Globus pallidus (tissue), 1 donor: ENCODE data around the gene SNX5.

ENCODE experiments used
- DNase-seq: peaks from one replicate; pipeline ENCODE4 v3.0.0-alpha.2; 2015; ENCODE audit warnings: low spot score

SNX5 gene

DNA sequence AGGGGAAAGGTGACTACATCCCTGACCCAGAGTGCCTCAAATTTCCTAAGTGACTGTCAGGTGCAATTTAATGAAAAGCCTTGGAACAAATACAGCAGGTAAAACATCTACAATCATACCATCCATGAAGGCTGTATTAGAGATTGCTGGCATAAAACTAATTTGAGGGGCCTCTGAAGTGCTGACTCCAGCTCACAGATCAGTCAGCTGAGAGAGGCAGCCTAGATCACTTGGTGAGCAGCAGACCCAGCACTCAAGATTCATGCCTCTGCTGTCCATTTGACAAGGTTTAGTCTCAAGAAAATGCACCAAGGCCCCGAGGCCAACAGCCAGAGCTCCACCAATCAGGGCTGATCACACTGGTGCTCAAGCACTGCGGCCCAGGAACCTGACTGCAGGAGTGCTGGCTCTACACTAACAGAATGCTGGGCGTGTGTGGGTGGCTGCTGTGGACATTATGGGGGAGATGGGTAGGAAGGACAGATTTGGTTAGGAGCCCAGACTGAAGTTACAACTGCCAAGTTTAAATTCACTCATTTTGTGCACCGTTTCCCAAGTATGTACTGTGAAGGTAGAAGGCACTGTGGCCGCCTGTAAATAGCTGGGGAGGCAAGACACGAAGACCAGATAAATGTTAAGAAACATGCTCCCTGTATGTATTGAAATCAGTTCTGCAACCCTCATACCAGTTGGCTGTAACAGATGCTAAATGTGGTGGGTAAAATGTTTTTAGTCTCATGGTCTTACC is 28.2 kb downstream of the SNX5 start:
- DNase-seq = no peak

DNA sequence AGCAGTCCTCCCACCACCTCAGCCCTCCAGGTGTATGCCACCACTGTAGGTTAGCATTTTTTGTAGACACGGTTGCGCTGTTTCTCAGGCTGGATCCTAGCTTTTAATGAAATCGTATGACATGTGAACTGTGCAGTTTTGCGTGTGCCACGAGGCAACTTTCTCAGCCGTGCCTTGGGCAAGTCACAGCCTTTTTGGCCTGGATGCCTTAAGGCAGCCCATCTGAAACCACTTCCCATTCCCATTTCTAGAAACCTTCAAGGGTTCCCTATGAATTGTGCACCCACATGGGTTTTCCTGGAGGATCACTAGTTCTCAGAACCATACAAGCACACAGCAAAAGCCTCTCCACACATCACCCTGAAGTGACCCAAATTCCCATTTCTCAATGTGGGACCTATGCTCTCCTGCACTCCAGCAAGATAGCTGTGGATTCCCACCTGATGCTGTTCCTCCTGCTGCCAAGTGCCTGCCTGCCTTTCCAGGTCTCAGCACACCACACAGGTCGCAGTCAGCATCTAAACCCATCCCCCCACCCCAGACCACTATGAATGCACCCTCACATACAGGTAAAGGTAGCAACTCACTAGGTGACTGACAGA is 28.9 kb downstream of the SNX5 start:
- no peak for DNase-seq

DNA sequence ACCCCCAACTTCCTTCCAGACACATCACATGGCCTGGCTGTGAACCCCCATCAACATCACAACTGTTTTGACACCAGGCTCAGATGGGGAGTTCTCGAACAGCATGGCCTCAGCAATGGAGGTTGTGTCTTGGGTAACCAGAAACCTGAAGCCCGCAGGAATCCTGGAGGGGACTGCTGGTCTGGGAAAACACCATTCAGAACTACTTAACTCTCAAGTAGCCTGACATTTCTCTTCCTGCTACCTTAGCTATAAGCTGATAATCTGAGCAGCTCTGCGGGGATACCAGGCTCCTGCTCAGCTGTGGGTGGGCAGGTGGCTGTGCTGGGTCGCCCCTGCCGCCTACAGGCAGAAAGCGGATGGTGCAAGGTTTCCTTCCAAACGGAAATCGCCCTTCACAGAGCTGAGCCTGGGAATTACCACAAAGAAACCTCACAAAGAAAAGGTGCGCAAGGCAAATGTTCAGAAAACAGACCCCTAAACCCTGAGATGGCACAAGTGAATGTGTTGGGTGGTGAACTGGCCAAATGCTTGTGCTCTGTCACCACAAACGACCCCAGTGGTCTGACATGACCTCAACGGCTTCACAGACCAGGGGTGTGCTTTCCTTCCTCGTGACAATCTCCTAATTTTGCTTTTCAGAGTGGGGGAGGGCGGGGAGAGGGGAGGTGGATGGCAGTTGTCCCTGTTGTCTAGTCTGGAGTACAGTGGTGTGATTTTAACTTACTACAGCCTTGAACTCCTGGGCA is 29.5 kb downstream of the SNX5 start:
- peak; percentile 54 for DNase-seq

DNA sequence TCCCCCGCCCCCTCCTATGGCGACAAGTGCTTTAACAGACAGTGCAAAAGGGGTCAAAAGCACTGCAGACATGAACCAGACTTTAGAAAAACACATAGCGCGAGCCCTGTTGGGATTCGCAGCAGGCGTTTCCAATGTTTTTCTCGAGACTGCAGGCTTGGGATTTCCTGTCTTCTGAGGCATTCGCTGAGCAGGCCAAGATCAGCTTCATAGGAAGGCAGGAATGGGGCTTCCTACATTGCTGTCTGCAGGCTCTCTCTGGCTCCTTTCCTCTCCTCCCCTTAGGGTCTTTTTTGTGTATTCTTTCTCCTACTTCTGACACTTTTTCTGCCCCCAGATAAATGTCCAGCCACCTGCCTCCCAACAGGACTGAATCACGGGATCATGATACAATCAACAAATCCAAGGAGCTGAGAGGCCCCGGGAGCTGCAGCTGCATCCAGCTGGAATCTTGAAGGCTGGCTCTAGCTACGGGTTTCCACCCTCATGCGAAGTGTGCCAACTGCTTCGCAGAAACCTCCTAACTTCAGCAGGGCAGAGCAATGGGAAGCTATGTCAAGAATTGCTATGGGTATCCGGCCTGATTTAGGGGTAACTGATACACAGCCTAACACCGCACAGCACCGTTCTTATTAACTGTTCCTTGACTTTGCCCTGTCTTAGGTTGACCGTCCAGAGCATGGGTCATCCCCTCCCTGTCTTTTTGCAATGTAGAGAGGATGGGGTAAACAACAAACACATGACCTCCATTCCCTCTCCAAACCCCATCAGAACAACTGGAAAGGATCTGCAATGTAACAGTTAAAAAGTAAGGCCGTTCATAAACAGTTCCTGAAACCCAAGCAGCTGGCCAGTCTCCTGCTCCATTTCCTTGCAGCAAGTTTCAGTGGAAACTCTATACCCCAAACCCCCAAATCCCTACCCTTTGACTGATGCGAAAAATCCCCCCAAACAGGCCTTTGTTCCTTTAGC is 31.5 kb downstream of the SNX5 start:
- no peak for DNase-seq

DNA sequence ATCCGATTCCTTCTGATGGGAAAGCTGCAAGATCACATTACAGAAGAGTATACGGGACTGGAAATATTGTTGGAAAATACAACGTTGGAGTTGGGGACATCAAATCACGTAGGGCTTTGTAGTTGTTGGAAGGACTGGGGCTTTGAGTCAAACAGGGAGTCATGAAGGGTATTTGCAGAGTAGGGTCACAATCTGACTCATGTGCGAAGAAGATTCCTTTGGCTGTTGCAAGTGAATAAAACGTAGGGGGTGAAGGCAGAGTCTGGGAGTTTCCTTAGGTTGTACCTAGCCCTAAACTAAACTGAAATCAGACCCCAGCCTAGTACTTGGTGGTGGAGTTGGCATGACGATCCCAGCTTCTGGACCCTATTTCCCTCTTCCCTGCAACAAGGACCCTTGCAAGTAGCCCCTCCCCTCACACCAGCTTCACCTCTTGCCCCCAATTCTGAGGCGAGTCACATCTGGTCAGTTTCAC is 32.3 kb downstream of the SNX5 start:
- no peak for DNase-seq

DNA sequence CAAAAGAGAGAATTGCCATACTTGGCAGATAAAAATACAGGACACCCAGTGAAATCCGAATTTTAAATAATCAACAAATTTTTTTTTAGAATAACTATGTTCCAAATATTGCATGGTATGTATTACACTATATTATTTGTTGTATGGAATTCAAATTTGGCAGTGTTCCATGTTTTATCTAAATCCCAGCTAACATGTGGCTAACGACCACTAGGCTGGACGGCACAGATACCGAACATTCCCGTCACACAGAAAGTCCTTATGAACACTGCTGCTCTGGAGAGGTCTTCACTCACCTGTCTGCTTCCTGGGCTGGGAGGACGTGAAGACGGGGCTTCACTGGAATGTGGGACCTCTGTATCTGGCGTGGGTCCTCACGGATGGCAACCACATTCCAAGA is 32.8 kb downstream of the SNX5 start:
- DNase-seq = no peak

DNA sequence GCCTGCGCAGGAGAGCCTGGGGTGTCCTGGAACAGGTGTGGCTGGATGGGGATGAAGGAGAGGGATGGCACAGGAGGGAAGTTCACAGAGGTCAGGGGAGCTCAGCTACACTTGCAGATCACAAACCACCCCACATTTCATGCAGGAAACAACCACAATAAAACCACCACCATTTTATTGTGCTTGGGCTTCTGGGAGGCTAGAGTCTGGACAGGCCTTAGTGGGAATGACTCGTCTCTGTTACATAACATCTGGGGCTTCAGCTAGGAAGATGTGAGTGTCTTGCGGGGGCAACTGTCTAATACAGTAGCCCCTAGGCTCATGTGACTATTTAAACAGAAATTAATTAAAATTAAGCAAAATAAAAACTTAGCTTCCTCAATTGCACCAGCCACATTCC is 33.4 kb downstream of the SNX5 start:
- no peak for DNase-seq

DNA sequence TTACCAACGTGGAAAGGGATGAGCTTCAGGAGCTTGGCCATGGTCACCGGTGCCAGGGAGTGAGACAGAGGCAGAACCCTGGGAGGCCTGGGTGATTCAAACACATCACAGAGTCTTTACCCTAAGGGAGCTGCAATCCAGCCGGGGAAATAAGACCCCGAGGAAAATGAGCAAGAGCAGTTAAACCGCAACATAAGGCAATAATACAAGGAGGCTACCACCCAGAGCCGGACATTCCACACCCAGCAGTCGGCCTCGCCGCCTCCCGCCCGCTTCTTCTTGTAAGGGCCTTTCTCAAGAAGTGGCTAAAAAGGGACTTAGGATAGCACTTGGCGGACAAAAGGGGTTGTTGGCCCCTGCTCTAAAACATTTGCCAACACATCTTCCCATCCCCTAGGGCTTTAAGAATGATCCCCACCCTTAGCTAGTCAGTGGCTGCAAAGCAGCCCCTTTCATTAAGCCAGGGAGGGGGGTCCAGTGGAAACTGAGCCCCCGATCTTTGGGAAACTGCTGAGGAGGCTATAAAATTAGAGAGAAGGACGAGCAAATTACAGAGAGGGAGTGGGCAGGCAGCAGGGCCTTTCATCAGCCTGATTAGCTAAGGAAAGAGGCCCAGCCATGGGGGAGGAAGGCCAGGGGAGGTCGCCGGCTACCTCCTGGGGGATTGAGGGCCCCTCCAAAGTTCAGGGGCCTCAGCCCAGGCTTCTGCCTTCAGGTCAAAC is 34.3 kb downstream of the SNX5 start:
- no peak for DNase-seq

DNA sequence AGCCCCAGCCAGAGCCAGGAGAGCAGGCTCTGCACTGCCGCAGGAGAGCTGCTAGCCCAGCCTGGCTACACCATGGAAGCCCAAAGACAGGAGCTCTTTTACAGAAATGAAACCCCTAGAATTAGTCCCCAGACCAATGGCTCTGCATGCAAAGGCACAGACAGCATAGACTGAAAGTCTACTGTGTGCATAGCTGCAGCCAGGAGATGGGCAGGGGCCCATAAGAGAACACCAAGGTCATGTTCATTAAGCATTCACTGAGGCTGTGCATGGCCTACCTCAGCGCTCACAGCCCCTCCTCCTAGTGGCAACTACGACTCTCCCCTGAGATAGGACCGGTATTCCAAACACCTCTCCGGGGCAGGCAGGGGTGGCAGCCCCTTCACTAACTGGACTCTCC is 34.9 kb downstream of the SNX5 start:
- no peak for DNase-seq

DNA sequence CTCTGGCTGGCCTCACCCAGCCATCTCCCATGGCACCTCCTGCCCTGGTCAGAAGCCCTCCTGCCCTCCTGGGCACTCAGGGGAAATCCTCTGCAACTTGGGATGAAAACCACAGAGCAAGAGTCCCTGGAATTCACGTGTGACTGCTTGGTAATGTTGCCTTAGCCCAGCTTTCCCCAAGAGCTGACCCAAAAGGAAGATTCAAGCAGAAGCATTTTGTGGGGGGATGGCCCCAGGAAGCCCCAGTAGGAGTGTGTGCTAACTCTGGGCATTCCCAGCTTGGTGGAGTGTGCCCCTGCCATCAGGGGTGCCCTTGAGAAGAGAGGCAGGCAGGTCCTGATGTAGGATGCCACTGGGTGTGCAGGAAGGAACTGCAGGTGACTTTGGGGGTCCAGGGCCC is 35.5 kb downstream of the SNX5 start:
- no peak for DNase-seq

DNA sequence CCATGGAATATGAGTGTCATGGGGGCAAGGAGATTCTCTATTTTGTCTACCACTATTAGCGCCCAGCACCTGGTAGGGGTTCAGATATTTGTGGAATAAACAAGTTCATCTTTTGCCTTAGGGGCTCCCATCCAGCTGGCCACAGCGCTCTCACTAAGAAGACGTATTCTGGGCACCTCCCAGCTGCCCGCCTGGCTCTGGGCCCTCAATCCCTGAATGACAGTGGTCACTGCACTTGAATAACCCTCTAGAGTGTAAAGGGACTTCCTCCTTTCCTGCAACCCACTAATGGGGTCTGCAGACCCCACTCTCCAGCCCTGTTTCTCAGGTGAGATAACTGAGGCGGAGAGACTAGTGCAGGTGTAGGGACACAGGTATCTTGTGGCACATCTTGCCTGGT is 36.2 kb downstream of the SNX5 start:
- DNase-seq = peak; percentile 15

DNA sequence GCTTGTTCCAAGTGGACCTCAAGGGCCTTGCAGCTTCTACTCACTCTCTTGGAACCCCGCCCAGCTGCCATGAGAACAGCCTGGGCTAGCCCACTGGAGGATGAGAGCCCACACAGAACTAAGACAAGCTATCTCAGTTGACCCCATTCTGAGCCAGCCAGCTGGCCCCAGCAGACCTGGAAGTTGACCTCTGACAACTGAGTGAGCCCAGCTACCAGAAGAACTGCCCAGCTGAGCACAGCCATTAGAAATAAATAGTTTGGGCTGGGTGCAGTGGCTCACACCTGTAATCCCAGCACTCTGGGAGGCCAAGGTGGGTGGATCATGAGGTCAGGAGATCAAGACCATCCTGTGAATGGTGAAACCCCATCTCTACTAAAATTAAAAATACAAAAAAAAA is 37.1 kb downstream of the SNX5 start:
- DNase-seq = no peak

DNA sequence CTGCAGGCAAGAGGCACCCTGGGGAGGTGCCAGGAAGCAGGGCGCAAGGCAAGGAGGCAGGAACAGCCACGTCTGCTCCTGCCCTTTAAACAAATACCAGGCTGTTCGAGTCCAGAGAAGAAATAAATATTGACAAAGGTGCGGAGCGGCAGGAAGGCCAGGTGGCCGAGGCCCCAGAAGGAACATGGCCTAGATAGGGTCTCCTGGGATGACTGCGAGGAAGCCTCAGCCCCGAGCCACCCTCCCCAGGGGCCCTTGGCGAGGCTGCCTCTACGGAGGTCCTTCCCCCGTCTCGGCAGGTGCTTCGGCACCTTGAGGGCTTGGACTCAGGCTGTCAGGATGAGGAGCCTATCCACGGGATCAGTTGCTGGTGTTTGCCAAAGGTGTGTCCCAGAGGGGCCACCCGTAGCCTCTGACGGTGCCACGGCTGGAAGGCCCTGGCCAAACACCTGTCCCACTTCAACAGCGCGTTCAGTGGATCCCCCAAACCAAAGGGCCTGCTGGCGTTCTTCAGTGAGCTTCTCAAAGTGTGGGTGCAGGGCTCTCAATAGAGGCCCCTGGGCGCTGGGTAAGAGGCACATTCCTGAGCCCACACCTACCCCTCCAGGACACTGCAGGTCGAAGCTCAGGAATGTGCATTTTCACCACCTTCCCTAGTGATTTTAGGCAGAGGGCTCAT is 39.8 kb downstream of the SNX5 start:
- no peak for DNase-seq

DNA sequence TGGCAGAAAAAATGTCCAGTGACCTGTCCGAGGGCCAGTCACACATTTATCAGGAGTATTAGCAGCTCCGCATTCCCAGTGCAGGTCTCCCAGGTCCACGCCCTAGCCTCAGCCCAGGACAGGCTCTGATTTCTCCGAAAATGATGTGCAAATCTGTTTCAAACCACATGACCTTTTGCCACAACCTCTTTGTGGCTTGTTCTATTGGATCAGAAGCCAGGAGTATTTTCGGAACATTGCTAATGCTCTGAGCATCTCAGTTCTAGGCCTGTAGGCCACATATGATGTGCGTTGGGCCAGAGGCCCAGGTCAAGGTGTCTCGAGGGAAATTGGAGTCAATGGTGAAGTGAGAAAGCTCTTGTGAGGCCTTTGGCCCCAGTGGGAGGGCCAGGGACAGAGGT is 40.4 kb downstream of the SNX5 start:
- DNase-seq = no peak

DNA sequence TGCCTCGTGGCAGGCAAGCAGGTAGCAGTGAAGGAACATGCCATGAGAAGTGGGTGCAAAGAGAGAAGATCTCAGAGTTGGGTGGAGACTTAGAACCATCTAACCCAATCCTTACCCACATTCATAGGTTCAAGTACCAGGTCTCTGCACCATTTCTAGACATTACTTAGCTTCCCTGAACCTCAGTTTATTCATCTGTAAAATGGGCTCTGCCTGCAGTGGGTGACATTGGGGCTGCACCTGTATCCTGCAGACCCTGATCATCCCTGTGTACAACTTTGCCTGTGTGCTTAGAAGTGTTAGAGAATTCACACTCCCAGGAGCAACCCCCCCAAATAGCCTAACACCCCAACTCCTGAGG is 42.7 kb downstream of the SNX5 start:
- DNase-seq = no peak

DNA sequence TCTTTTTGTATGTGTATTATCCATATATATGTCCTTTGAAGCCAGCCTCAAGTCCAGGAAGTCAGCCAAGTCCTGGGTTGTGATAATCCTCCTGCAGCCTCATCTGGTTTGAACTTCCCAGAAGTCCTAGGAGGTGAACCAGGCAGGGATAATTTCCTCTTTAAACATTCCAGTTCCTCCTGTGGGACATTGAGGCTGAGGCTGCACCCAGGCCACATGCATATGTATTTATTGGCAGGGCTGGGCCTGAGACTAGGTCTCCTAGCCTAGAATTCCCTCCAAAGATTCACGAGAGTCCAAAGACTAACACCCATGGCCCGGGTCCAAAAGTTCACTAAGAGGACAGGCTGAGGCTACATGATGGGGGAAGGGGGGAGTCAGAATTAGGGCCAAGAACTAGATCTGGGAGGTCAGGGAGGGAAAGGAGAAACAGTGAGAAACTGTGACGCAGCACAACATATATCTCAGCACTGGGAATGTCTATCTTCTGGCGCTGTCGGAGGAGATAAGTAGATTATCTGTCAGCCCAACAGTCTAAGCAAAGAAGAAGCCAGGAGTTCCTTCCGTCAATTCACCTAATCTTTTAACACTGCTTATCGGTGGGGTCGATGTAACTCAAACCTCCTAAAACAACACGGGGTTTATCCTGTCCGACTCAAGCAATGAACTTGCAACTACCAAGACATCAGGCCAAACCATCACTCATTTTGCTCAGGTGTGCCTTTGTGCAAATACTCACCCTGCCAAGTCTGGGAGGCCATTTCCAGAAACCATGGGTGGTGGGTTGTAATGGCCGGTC is 43.3 kb downstream of the SNX5 start:
- DNase-seq = no peak

DNA sequence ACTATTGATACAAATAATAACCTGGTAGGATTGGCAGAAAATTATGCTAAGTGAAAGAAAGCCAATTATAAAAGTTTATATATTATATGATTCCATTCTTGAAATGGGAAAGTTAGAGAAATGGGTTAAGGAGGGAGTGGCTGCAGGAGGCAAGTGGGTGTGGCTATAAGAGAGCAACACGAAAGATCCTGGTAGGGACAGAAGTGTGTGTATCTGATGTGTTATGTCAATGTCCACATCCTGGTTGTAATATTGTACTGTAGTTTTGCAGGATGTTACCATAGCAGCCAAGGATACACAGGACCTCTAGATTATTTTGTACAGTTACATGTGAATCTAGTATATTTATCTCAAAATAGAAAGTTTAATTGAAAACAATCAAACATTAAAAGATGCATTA is 46.8 kb downstream of the SNX5 start:
- no peak for DNase-seq

DNA sequence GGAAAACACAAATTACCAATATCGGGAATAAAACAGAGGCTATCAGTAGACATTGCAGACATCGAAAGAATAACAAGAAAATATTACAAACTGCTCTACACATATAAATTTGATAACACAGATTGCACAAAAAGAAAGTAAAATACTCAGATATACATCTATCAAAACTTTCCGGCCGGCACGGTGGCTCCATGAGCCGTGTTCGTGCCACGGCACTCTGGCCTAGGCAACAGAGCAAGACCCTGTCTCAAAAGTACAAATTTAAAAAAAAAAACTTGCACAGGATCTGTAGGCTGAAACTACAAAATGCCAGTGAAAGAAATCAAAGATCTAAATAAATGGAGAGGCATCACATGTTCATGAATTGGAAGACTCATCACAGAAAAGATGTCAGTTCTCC is 49.4 kb downstream of the SNX5 start:
- DNase-seq = no peak

DNA sequence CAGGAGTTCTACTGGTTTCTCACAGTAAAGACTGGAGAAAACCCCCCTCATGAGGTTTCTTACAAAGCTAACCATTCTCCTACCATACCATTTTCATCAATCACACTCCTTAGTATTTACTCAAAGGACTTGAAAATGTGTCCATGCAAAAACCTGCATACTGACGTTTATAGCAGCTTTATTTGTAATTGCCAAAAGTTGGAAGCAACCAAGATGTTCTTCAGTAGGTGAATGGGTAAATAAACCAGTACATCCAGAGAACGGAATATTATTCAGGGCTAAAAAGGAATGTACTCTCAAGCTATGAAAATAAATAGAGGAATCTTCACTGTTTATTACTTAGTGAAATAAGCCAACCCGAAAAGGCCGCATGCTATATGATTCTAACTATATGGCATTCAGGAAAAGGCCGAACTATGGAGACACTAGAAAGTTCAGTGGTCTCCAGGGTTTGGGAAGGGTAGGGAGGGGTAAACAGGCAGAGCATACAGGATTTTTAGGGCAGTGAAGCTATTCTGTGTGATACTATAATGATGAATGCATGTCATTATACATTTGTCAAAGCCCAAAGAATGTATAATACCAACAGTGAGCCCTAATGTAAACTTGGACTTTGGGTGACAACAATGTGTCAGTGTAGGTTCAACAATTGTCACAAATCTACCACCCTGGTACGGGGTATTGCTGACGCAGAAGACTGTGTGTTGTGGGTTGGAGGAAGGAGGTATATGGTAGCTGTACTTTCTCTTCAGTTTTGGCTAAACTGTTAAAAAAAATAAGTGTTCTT is 50.6 kb downstream of the SNX5 start:
- no peak for DNase-seq
